ENCODE results near the gene ALDH3B1. TPM values are rescaled to one million over a fixed set of nuclear protein-coding genes. Genes with fewer than 3 reads are reported as not detected.

The ALDH3B1 gene
- polyA plus RNA-seq, 3 donors, result 79.8 to 89.1 (median 86.7) TPM

DNA sequence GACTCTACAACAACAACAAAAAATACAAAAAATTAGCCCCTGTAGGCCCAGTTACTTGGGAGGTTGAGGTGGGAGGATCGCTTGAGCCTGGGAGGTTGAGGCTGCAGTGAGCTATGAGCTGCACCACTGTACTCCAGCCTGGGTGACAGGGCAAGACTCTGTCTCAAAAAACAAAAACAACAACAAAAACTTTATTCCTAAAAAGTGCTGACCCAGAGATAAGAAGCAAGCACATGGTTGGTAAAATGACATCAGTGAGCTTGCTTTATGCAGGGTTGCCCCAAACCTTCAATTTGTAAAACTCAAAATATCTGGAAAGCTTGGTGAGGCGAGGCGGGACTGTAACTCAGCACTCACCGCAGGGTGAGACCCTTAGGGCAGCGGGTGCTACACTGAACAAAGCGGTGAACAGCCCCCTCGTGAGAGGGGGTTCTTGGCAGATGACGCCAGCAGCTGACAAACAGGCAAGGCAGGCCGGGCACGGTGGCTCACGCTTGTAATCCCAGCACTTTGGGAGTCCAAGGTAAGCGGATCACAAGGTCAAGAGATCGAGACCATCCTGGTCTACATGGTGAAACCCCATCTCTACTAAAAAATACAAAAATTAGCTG lies 25.2 kb downstream of the ALDH3B1 start:
- peaks cover 0 to 3% (median 0%) of the 10 kb centered on the region in 3 donors for H3K27me3 Mint-ChIP-seq (ENCODE audit: low read depth in 3 of 3)
- no peaks in the 10 kb centered on the region for H3K27me3 ChIP-seq (ENCODE audit: control insufficient read depth in 2 of 2, insufficient read depth in 2 of 2, low read length in 2 of 2)
- no peaks in the 10 kb centered on the region for H3K9me3 Mint-ChIP-seq
- H3K4me2 ChIP-seq (replicated peaks; ENCODE audit: extremely low read depth, low read length, poor library complexity, severe bottlenecking), result no peak overlapping the region
- no peak for DNase-seq
- no peak for TF ChIP-seq CTCF (IDR thresholded peaks at IDR 0.05)
- H3K27ac Mint-ChIP-seq, result peak overlapping the region; percentile 98 to 100 (median 99)
- H4K20me1 ChIP-seq (ENCODE audit: insufficient read depth, low read length), result peaks cover 12% of the 10 kb centered on the region
- H3K36me3 ChIP-seq (replicated peaks in 1 of 2; ENCODE audit: control insufficient read depth in 1 of 2, insufficient read depth in 2 of 2, low read length in 2 of 2), result peaks cover 13 to 19% of the 10 kb centered on the region in 2 donors
- no peaks in the 10 kb centered on the region for H3K9me3 ChIP-seq (replicated peaks in 1 of 2; ENCODE audit: control insufficient read depth in 1 of 2, insufficient read depth in 1 of 2, low read length in 2 of 2)
- H3K79me2 ChIP-seq (ENCODE audit: insufficient read depth, low read length), result peaks cover 62% of the 10 kb centered on the region
- peaks cover 46% of the 10 kb centered on the region for H3K4me1 Mint-ChIP-seq
- 94% methylated on average over 10 of the region's 13 CpGs for WGBS (ENCODE audit: insufficient coverage)
- no peak overlapping the region for H3K4me3 ChIP-seq (replicated peaks in 1 of 3; ENCODE audit: low read depth in 2 of 3, low read length in 3 of 3)
- H3K4me1 ChIP-seq (ENCODE audit: control insufficient read depth in 1 of 2, insufficient read depth in 2 of 2, low read length in 2 of 2), result peaks cover 48 to 67% of the 10 kb centered on the region in 2 donors
- H3K4me3 Mint-ChIP-seq, result no peak overlapping the region
- intact Hi-C loops (cut with micrococcal nuclease), result loop anchor here in 1 of 2 donors (5.0 kb wide), 3 partner anchors 33 to 237 kb away; partner anchors contain the start of genes C11orf24, CHKA and UNC93B1
- H3K9ac ChIP-seq (ENCODE audit: insufficient read depth, low read length, poor library complexity, severe bottlenecking), result no peak overlapping the region
- no peak overlapping the region for H2AFZ ChIP-seq (ENCODE audit: insufficient read depth, low read depth, low read length, poor library complexity, severe bottlenecking)
- H3K27ac ChIP-seq (ENCODE audit: low read depth in 1 of 2, low read length in 2 of 2), result peak overlapping the region; percentile 98 to 99
- H3K36me3 Mint-ChIP-seq, result peaks cover 9 to 25% of the 10 kb centered on the region in 2 donors

GRCh38 chr11:68036141-68036716 lies 26.1 kb downstream of the ALDH3B1 start:
- Histone ChIP-seq H3K27ac (ENCODE audit: low read depth in 1 of 2, low read length in 2 of 2) (peak overlapping the region; percentile 98 to 99), H3K4me2 (replicated peaks; ENCODE audit: extremely low read depth, low read length, poor library complexity, severe bottlenecking) (peak overlapping the region; percentile 97), H4K20me1 (ENCODE audit: insufficient read depth, low read length) (peaks cover 21% of the 10 kb centered on the region), H3K4me1 (ENCODE audit: control insufficient read depth in 1 of 2, insufficient read depth in 2 of 2, low read length in 2 of 2) (peaks cover 50 to 69% of the 10 kb centered on the region in 2 donors), H3K27me3 (ENCODE audit: control insufficient read depth in 2 of 2, insufficient read depth in 2 of 2, low read length in 2 of 2) (no peaks in the 10 kb centered on the region), H2AFZ (ENCODE audit: insufficient read depth, low read depth, low read length, poor library complexity, severe bottlenecking) (peak overlapping the region; percentile 71), H3K79me2 (ENCODE audit: insufficient read depth, low read length) (peaks cover 64% of the 10 kb centered on the region), H3K9me3 (replicated peaks in 1 of 2; ENCODE audit: control insufficient read depth in 1 of 2, insufficient read depth in 1 of 2, low read length in 2 of 2) (no peaks in the 10 kb centered on the region), H3K36me3 (replicated peaks in 1 of 2; ENCODE audit: control insufficient read depth in 1 of 2, insufficient read depth in 2 of 2, low read length in 2 of 2) (peaks cover 15 to 21% of the 10 kb centered on the region in 2 donors), H3K4me3 (replicated peaks in 1 of 3; ENCODE audit: low read depth in 2 of 3, low read length in 3 of 3) (peak overlapping the region in 1 of 3 experiments; percentile 47), H3K9ac (ENCODE audit: insufficient read depth, low read length, poor library complexity, severe bottlenecking) (peak overlapping the region; percentile 82)
- peak; percentile 71 to 76 (median 71) for DNase-seq
- Mint-ChIP-seq H3K27ac (peak overlapping the region; percentile 98 to 100 (median 99)), H3K36me3 (peaks cover 9 to 28% of the 10 kb centered on the region in 2 donors), H3K4me3 (peak overlapping the region; percentile 68 to 84), H3K4me1 (peaks cover 41% of the 10 kb centered on the region), H3K9me3 (no peaks in the 10 kb centered on the region), H3K27me3 (ENCODE audit: low read depth in 3 of 3) (peaks cover 0 to 3% (median 0%) of the 10 kb centered on the region in 3 donors)
- 37% methylated on average over 25 of the region's 27 CpGs for WGBS (ENCODE audit: insufficient coverage)
- no peak for TF ChIP-seq CTCF (IDR thresholded peaks at IDR 0.05)
- intact Hi-C loops (cut with micrococcal nuclease), result loop anchor here in 1 of 2 donors (2.0 to 5.0 kb wide), 4 partner anchors 25 to 236 kb away; partner anchors contain the start of genes ALDH3B1, C11orf24, CHKA and UNC93B1

All from CD14-positive monocyte (primary cell).